Suprapubic skin (tissue), 4 donors: Measurements from ENCODE around the gene CSN1S1.

Source experiments
- CTCF ChIP-seq, 2 donors: fragments of 200-600 bp in 1 of 2; fragments of 450-650 bp in 1 of 2; sonication (generic) in 1 of 2; IDR thresholded peaks; one replicate each; pipeline ENCODE4 v1.5.1; 2016 to 2019; ENCODE audit warnings: antibody characterized with exemption in 2 of 2, mild to moderate bottlenecking in 1 of 2, moderate library complexity in 1 of 2
- POLR2A ChIP-seq, 2 donors: fragments of 450-650 bp; IDR thresholded peaks; one replicate each; pipeline ENCODE4 v1.6.1; 2017; ENCODE audit warnings: antibody characterized with exemption in 2 of 2, mild to moderate bottlenecking in 2 of 2, moderate library complexity in 2 of 2
- POLR2AphosphoS5 ChIP-seq, 3 donors: sonication (generic); formaldehyde crosslinking; IDR thresholded peaks; one replicate each; pipeline ENCODE4 v1.6.1; 2017; ENCODE audit warnings: antibody characterized with exemption in 3 of 3

- TF ChIP-seq CTCF (IDR thresholded peaks at IDR 0.05) (no peak), POLR2A (IDR thresholded peaks at IDR 0.05) (no peak), POLR2AphosphoS5 (IDR thresholded peaks at IDR 0.05) (no peak)
Observed at GRCh38 chr4:69977582-69977981, 46.7 kb downstream of the CSN1S1 start.
